Measurements from ENCODE around the gene KCNJ10.

DNA sequence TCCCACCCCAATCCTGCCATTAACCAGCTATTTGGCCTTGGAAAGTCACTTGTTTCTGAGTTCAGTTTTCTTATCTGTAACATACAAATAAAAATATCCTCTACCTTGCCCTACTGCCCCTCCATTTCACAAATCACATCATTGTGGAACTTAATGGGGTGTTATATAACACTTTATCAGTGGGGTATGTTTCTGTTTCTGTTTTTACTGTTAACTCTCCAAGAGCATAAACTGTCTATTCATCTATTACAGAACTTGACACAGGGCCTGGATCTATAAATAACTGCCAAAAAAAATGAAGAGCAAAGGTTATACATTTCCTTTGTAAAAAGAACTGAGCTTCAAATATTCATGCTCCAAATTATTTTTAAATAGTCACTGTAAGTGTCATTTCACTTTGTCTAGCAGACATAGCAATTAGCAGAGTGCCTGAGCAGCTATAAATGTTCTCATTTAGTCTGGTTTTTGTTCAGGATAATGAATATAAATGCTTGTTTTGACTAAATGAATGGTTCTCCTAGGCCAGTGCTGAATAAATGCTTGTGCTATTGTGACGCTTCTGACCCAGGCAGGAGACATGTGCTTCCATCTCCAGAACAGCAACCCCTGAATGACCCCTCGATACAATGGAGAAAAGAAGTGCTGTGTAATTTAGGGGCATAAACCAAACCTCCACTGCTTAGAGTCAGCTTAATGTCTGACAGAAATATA, 45.6 kb downstream of the KCNJ10 start:
- TF ChIP-seq, protein P1, sequence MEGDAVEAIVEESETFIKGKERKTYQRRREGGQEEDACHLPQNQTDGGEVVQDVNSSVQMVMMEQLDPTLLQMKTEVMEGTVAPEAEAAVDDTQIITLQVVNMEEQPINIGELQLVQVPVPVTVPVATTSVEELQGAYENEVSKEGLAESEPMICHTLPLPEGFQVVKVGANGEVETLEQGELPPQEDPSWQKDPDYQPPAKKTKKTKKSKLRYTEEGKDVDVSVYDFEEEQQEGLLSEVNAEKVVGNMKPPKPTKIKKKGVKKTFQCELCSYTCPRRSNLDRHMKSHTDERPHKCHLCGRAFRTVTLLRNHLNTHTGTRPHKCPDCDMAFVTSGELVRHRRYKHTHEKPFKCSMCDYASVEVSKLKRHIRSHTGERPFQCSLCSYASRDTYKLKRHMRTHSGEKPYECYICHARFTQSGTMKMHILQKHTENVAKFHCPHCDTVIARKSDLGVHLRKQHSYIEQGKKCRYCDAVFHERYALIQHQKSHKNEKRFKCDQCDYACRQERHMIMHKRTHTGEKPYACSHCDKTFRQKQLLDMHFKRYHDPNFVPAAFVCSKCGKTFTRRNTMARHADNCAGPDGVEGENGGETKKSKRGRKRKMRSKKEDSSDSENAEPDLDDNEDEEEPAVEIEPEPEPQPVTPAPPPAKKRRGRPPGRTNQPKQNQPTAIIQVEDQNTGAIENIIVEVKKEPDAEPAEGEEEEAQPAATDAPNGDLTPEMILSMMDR (IDR thresholded peaks at IDR 0.05; ENCODE audit: low read length) = no peak
- no peak for TF ChIP-seq EZH2 (optimal IDR thresholded peaks at IDR 0.05; ENCODE audit: low read depth, low read length)

Data from MM.1S (cell line).